ENCODE measurements around the gene PPARG. TPM values are rescaled to one million over a fixed set of nuclear protein-coding genes. Genes with fewer than 3 reads are reported as not detected.
A peak's percentile ranks its signal among the peaks of the same experiment; 100 is the strongest.

The PPARG gene
- total RNA-seq, 6 donors from 2014 or later: 39.8 to 93.9 (median 52.7) TPM

DNA sequence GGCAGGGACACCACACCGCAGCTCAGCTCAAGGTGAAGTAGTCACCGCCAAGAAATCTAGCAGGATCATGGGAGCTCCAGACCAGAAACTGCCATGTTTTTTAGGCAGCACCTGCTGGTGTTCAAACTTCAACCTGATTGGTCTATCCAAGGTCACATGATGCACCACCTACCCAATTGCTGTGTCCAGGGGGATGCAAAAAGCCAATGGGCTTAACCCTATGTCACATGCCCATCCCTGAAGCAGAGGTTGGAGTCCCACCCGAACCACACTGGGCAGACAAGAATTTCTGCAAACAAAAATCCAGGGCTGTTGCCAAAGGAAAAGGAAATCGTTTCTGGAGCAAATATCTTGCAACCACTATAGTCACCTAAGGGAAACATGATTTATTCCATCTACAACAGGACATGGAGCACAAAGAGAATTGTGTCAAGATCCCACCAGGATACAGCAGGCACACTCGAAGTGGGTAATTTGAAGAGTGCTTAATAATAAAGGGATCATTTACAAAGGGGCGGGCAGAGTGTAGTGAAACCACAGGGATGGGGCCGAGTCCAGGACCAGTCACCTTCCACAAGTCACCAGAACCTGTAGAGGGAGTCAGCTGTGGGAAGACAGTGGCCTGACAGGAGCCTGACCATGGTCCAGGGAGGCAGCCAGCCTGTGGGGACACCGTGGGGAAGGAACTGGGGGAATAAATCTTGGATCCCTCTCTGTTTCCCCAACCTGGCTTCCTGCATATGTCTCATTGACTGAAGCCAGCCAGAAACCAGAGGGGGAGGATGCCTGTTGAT lies 161.2 kb downstream of the PPARG start:
- no peak overlapping the region for H3K4me3 ChIP-seq
- TF ChIP-seq POLR2A (IDR thresholded peaks at IDR 0.05) (no peak), POLR2AphosphoS5 (IDR thresholded peaks at IDR 0.05) (no peak), EP300 (IDR thresholded peaks at IDR 0.05) (no peak)
- TF ChIP-seq, protein P1, sequence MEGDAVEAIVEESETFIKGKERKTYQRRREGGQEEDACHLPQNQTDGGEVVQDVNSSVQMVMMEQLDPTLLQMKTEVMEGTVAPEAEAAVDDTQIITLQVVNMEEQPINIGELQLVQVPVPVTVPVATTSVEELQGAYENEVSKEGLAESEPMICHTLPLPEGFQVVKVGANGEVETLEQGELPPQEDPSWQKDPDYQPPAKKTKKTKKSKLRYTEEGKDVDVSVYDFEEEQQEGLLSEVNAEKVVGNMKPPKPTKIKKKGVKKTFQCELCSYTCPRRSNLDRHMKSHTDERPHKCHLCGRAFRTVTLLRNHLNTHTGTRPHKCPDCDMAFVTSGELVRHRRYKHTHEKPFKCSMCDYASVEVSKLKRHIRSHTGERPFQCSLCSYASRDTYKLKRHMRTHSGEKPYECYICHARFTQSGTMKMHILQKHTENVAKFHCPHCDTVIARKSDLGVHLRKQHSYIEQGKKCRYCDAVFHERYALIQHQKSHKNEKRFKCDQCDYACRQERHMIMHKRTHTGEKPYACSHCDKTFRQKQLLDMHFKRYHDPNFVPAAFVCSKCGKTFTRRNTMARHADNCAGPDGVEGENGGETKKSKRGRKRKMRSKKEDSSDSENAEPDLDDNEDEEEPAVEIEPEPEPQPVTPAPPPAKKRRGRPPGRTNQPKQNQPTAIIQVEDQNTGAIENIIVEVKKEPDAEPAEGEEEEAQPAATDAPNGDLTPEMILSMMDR (IDR thresholded peaks at IDR 0.05): no peak
- H3K27ac ChIP-seq: no peak overlapping the region
- H3K4me1 ChIP-seq: no peaks in the 10 kb centered on the region
- H3K36me3 ChIP-seq: no peaks in the 10 kb centered on the region
- no peaks in the 10 kb centered on the region for H3K27me3 ChIP-seq
- DNase-seq (no peak), ATAC-seq (ENCODE audit: low FRiP score in 2 of 2) (no peak)
- WGBS, 2 donors: 67 to 72% methylated on average over 8 of the region's 8 CpGs
- H3K9me3 ChIP-seq: no peaks in the 10 kb centered on the region

DNA sequence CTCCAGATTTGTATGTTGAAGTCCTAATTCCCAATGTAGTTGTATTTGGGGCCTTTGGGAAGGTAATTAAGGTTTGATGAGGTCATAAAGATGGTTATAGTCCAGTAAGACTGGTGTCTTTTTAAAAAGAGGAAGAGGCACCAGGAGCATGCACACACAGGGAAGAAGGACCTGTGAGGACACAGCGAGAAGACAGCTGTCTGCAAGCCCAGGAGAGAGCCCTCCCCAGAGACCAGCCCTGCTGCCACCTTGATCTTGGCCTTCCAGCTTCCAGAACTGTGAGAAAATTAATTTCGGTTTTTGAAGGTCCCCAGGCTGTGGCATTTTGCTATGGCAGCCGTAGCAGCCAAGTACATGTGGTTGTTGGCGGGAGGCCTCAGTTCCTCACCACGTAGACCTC lies 162.6 kb downstream of the PPARG start:
- Histone ChIP-seq H3K4me3 (no peak overlapping the region), H3K36me3 (no peaks in the 10 kb centered on the region), H3K27me3 (no peaks in the 10 kb centered on the region), H3K9me3 (no peaks in the 10 kb centered on the region), H3K4me1 (no peaks in the 10 kb centered on the region), H3K27ac (no peak overlapping the region)
- DNase-seq: no peak
- no peak for ATAC-seq (ENCODE audit: low FRiP score in 2 of 2)
- 82 to 91% methylated on average over 3 to 5 of the region's 5 CpGs for WGBS, 2 donors
- TF ChIP-seq, protein P1 (IDR thresholded peaks at IDR 0.05): no peak
- TF ChIP-seq POLR2AphosphoS5 (IDR thresholded peaks at IDR 0.05) (no peak), EP300 (IDR thresholded peaks at IDR 0.05) (no peak), POLR2A (IDR thresholded peaks at IDR 0.05) (no peak)

DNA sequence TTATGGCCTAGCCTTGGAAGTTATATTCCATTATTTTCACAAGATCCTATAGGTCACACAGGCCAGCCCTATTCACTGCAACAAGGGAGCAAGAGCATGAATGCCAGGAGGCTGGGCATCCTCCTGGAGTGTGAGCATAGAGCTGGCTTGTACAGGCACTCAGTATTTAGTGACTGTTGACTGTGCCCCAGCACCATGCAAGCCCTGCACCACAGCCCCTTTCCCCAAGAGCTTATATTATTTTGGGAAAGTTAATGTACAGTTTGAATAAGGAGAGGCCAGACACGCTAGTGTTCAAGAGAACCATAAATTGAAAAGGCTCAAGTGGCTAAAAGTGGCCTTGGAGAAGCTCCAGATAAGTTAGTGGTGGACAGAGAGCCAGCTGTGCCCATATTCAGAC lies 163.1 kb downstream of the PPARG start:
- no peaks in the 10 kb centered on the region for H3K4me1 ChIP-seq
- no peak overlapping the region for H3K27ac ChIP-seq
- ATAC-seq (ENCODE audit: low FRiP score in 2 of 2) (no peak), DNase-seq (no peak)
- WGBS, 2 donors: 71 to 87% methylated on average over 1 of the region's 1 CpG
- no peaks in the 10 kb centered on the region for H3K27me3 ChIP-seq
- no peaks in the 10 kb centered on the region for H3K36me3 ChIP-seq
- no peak for TF ChIP-seq POLR2AphosphoS5 (IDR thresholded peaks at IDR 0.05)
- TF ChIP-seq EP300 (IDR thresholded peaks at IDR 0.05): no peak
- TF ChIP-seq, protein P1 (IDR thresholded peaks at IDR 0.05): no peak
- TF ChIP-seq POLR2A (IDR thresholded peaks at IDR 0.05): no peak
- no peak overlapping the region for H3K4me3 ChIP-seq
- no peaks in the 10 kb centered on the region for H3K9me3 ChIP-seq

DNA sequence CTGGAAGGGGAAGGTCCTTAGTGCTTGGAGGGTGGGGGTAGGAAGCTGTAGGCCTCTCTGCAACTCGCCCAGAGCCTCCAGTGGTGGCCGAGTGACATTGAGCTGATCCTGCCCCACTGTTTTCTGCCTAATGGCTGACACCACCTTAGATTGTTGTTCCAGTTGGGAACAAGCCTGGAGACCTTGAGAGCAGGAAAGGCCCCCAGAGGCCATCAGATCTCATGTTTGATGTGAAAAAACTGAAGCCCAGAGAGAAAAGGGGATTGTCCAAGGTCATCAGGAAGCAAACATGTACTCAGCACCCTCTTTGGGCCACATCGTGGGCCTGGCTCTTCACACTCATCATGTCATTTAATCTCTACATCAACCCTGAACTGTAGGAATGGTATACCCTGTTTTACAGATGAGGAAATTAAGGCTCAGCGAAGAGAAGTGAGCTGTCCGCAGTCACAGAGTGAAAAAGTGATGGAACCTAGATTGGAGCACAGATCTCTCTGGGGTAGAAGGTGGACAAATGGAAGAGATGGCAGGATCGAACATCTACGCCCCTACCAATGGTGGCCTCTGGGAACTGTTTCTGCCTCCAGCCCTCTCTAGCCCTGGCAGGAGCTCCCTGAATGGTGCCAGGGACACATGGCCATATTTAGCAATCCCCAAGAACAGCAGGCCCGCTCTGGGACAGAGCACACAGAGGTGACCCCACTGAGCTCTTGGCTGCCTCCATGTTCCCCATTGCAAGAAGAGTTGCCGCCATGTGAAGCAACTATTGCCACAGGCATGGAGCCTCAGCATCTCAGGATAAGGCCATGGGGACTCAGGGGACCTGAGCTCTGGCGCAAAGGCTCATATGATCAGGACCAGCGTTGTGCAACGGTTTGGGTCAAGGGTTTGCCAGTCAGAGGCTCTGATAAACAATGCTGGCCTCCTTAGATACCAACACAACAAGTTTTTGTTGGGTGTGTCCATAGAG lies 163.8 kb downstream of the PPARG start:
- WGBS, 2 donors: 86 to 94% methylated on average over 7 to 12 of the region's 12 CpGs
- Histone ChIP-seq H3K9me3 (no peaks in the 10 kb centered on the region), H3K4me1 (no peaks in the 10 kb centered on the region), H3K27ac (no peak overlapping the region), H3K36me3 (no peaks in the 10 kb centered on the region), H3K27me3 (no peaks in the 10 kb centered on the region), H3K4me3 (no peak overlapping the region)
- peak in 1 of 2 donors; percentile 52 for DNase-seq
- peak; percentile 25 to 37 for ATAC-seq (ENCODE audit: low FRiP score in 2 of 2)
- TF ChIP-seq, protein P1 (IDR thresholded peaks at IDR 0.05): no peak
- TF ChIP-seq POLR2AphosphoS5 (IDR thresholded peaks at IDR 0.05): peak; percentile 30 to 73
- peak in 1 of 4 donors; percentile 96 for TF ChIP-seq EP300 (IDR thresholded peaks at IDR 0.05)

All from upper lobe of left lung (tissue), 6 donors.